PC-9 (cell line): Measurements from ENCODE around the gene UMAD1.

Experiments
- EZH2 ChIP-seq: fragments of 200-600 bp; sonication (generic); IDR thresholded peaks from 2 replicates; pipeline ENCODE4 v1.8.0; 2017; ENCODE audit warnings: antibody characterized with exemption, low read depth
- TF ChIP-seq, protein P1 (sequence below): fragments of 200-600 bp; sonication (generic); conservative IDR thresholded peaks from 2 replicates; pipeline ENCODE4 v1.6.1; 2017; ENCODE audit warnings: mixed run types, antibody characterized with exemption, mild to moderate bottlenecking, moderate library complexity

- TF ChIP-seq, protein P1, sequence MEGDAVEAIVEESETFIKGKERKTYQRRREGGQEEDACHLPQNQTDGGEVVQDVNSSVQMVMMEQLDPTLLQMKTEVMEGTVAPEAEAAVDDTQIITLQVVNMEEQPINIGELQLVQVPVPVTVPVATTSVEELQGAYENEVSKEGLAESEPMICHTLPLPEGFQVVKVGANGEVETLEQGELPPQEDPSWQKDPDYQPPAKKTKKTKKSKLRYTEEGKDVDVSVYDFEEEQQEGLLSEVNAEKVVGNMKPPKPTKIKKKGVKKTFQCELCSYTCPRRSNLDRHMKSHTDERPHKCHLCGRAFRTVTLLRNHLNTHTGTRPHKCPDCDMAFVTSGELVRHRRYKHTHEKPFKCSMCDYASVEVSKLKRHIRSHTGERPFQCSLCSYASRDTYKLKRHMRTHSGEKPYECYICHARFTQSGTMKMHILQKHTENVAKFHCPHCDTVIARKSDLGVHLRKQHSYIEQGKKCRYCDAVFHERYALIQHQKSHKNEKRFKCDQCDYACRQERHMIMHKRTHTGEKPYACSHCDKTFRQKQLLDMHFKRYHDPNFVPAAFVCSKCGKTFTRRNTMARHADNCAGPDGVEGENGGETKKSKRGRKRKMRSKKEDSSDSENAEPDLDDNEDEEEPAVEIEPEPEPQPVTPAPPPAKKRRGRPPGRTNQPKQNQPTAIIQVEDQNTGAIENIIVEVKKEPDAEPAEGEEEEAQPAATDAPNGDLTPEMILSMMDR, result no peak
- no peak for TF ChIP-seq EZH2
These were observed 48.4 kb downstream of the UMAD1 start for GRCh38 chr7:7688956-7689355.
